ENCODE data around the gene MEIS1.

- TF ChIP-seq POLR2A (IDR thresholded peaks at IDR 0.05) (no peak), CTCF (IDR thresholded peaks at IDR 0.05) (no peak)
These were observed 160.6 kb downstream of the MEIS1 start for GRCh38 chr2:66595556-66595955.

All from lower leg skin (tissue), 3 donors.